ENCODE results near the gene PEX14.

The PEX14 gene

DNA sequence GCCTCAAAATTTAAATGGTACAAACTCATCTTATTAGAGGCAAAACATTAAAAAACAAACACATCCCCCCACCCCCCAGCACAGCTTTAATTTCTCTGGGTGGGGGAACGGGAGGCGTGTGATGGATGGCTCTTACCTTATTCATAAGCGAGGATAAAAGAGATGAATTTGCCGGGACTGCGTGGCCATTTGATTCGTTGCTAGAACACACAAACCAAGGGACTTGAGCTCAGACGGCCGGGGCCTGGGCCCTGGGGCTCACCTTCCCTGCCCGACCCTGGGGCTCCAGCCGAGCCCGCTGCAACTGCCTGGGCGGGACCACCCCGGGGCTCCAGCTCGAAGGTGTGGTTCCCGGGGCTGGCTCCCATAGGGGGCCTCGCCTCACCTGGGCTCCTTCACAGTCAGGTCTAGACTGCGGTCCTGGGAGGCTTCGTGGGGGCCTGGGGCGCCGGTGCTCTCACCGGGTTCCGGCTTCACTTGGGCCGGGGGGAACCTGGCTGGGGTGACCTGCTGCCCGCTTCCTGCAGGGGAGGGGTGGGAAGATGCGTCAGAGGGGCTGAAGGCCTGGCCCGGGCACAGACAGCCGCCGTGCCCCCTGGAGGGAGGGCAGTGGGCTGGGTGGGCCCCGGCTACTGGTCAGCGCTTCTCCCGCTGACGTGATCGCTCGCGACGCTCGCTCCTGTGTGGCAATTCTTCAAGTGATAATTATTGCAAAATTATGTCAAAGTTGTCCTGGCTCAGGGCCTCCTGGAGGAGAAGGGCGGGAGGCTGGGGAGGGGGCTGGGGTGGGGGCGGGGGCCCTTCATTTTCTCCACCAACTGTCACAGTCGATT is 176.0 kb downstream of the PEX14 start:
- Histone ChIP-seq H2AFZ (ENCODE audit: low read depth, low read length) (no peak overlapping the region), H3K79me2 (ENCODE audit: low read length) (no peaks in the 10 kb centered on the region), H3K9me3 (ENCODE audit: insufficient read depth, low read length) (no peaks in the 10 kb centered on the region), H3K36me3 (replicated peaks; ENCODE audit: low read depth, low read length) (no peaks in the 10 kb centered on the region), H4K20me1 (ENCODE audit: insufficient read depth, low read length) (no peaks in the 10 kb centered on the region), H3K9ac (ENCODE audit: low read length) (no peak overlapping the region), H3K4me3 (ENCODE audit: low read length) (no peak overlapping the region), H3K4me1 (ENCODE audit: low read length) (no peaks in the 10 kb centered on the region), H3K27me3 (ENCODE audit: low read depth, low read length) (no peaks in the 10 kb centered on the region), H3K27ac (ENCODE audit: low read length) (no peak overlapping the region), H3K4me2 (ENCODE audit: low read length) (no peak overlapping the region)
- no peak for TF ChIP-seq CTCF (IDR thresholded peaks at IDR 0.05; ENCODE audit: low read depth, low read length)
- no peak for TF ChIP-seq EZH2phosphoT487 (IDR thresholded peaks at IDR 0.05; ENCODE audit: low read depth)

DNA sequence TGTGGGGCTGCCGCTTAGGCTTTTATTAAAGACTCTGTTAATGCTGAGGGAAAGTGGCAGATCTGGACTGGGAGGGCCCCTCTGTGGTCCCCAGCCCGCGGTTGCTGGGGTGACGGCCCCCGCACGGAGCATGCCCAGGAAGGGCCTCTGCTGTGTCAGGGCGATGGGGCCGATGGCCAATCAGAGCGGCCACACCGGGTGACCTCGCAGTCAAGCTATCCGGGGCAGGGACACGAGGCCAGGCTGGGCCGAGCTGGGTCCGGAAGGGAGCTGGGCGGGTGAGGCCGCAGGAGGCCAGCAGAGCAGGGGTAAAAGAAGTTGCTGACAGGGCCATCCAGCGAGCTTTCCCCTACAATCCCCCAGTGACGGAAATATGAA is 176.6 kb downstream of the PEX14 start:
- no peak for TF ChIP-seq CTCF (IDR thresholded peaks at IDR 0.05; ENCODE audit: low read depth, low read length)
- no peak for TF ChIP-seq EZH2phosphoT487 (IDR thresholded peaks at IDR 0.05; ENCODE audit: low read depth)
- no peak overlapping the region for H2AFZ ChIP-seq (ENCODE audit: low read depth, low read length)
- H4K20me1 ChIP-seq (ENCODE audit: insufficient read depth, low read length) = no peaks in the 10 kb centered on the region
- H3K36me3 ChIP-seq (replicated peaks; ENCODE audit: low read depth, low read length) = no peaks in the 10 kb centered on the region
- H3K4me1 ChIP-seq (ENCODE audit: low read length) = no peaks in the 10 kb centered on the region
- H3K79me2 ChIP-seq (ENCODE audit: low read length) = no peaks in the 10 kb centered on the region
- H3K27me3 ChIP-seq (ENCODE audit: low read depth, low read length) = no peaks in the 10 kb centered on the region
- no peak overlapping the region for H3K9ac ChIP-seq (ENCODE audit: low read length)
- no peak overlapping the region for H3K4me2 ChIP-seq (ENCODE audit: low read length)
- no peak overlapping the region for H3K27ac ChIP-seq (ENCODE audit: low read length)
- no peak overlapping the region for H3K4me3 ChIP-seq (ENCODE audit: low read length)
- no peaks in the 10 kb centered on the region for H3K9me3 ChIP-seq (ENCODE audit: insufficient read depth, low read length)

- no peak overlapping the region for H2AFZ ChIP-seq (ENCODE audit: low read depth, low read length)
- H3K4me3 ChIP-seq (ENCODE audit: low read length) = no peak overlapping the region
- H3K9me3 ChIP-seq (ENCODE audit: insufficient read depth, low read length) = no peaks in the 10 kb centered on the region
- no peaks in the 10 kb centered on the region for H3K79me2 ChIP-seq (ENCODE audit: low read length)
- H3K9ac ChIP-seq (ENCODE audit: low read length) = no peak overlapping the region
- H3K27me3 ChIP-seq (ENCODE audit: low read depth, low read length) = no peaks in the 10 kb centered on the region
- no peak overlapping the region for H3K27ac ChIP-seq (ENCODE audit: low read length)
- H3K4me1 ChIP-seq (ENCODE audit: low read length) = no peaks in the 10 kb centered on the region
- TF ChIP-seq CTCF (IDR thresholded peaks at IDR 0.05; ENCODE audit: low read depth, low read length) (no peak), EZH2phosphoT487 (IDR thresholded peaks at IDR 0.05; ENCODE audit: low read depth) (no peak)
- H3K36me3 ChIP-seq (replicated peaks; ENCODE audit: low read depth, low read length) = no peaks in the 10 kb centered on the region
- no peaks in the 10 kb centered on the region for H4K20me1 ChIP-seq (ENCODE audit: insufficient read depth, low read length)
- H3K4me2 ChIP-seq (ENCODE audit: low read length) = no peak overlapping the region
These were observed 177.0 kb downstream of the PEX14 start for GRCh38 chr1:10651793-10652192.

DNA sequence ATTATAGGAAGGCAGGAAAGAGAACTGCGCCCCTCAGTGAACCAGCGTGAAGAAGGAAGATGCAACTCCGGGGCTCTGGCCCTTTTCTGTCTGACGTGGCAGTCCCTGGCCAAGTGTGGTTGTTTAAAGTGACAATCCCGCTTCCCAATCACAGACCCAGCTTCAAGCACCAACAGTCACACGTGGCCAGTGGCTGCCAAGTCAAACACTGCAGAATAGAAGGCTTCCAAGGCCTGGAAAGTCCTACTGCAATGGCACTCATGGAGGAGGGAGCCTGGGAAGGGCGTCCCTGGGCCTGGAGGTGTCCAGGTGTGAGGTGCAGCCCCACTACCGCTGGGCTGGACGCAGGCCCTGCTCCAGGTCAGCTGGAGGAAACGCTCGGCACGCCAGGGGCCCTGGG is 177.9 kb downstream of the PEX14 start:
- Histone ChIP-seq H3K4me1 (ENCODE audit: low read length) (no peaks in the 10 kb centered on the region), H4K20me1 (ENCODE audit: insufficient read depth, low read length) (no peaks in the 10 kb centered on the region), H3K27me3 (ENCODE audit: low read depth, low read length) (no peaks in the 10 kb centered on the region), H3K79me2 (ENCODE audit: low read length) (no peaks in the 10 kb centered on the region), H3K36me3 (replicated peaks; ENCODE audit: low read depth, low read length) (no peaks in the 10 kb centered on the region), H3K9ac (ENCODE audit: low read length) (no peak overlapping the region), H3K9me3 (ENCODE audit: insufficient read depth, low read length) (no peaks in the 10 kb centered on the region), H3K27ac (ENCODE audit: low read length) (no peak overlapping the region), H3K4me2 (ENCODE audit: low read length) (no peak overlapping the region), H3K4me3 (ENCODE audit: low read length) (no peak overlapping the region), H2AFZ (ENCODE audit: low read depth, low read length) (no peak overlapping the region)
- TF ChIP-seq EZH2phosphoT487 (IDR thresholded peaks at IDR 0.05; ENCODE audit: low read depth) = no peak
- TF ChIP-seq CTCF (IDR thresholded peaks at IDR 0.05; ENCODE audit: low read depth, low read length) = no peak

Data from OCI-LY3 (cell line).